ENCODE measurements around the gene ZNF485. TPM values are rescaled to one million over a fixed set of nuclear protein-coding genes. Genes with fewer than 3 reads are reported as not detected.
A peak's percentile ranks its signal among the peaks of the same experiment; 100 is the strongest.
"Not testable (repeated sequence)": the region's sequence is repeated elsewhere in the genome, so short reads cannot be mapped to it uniquely, and the experiment has no call there.

Gene ZNF485
- total RNA-seq, 1 donor from 2014 or later = 3.4 TPM

GRCh38 chr10:43576580-43576979, 29.7 kb upstream of the ZNF485 start:
- no peaks in the 10 kb centered on the region for H3K36me3 Mint-ChIP-seq (ENCODE audit: unreplicated experiment)
- H3K27me3 Mint-ChIP-seq (ENCODE audit: unreplicated experiment) = peaks cover 3% of the 10 kb centered on the region
- H3K27ac Mint-ChIP-seq (ENCODE audit: unreplicated experiment) = peak overlapping the region; percentile 25
- H3K4me3 Mint-ChIP-seq (ENCODE audit: unreplicated experiment) = no peak overlapping the region
- TF ChIP-seq CTCF (IDR thresholded peaks at IDR 0.05; ENCODE audit: partially characterized antibody, unreplicated experiment) = no peak
- DNase-seq = no peak
- peaks cover 1% of the 10 kb centered on the region for H3K9me3 Mint-ChIP-seq (ENCODE audit: unreplicated experiment)
- H3K4me1 Mint-ChIP-seq (ENCODE audit: low read depth, unreplicated experiment) = peaks cover 2% of the 10 kb centered on the region

DNA sequence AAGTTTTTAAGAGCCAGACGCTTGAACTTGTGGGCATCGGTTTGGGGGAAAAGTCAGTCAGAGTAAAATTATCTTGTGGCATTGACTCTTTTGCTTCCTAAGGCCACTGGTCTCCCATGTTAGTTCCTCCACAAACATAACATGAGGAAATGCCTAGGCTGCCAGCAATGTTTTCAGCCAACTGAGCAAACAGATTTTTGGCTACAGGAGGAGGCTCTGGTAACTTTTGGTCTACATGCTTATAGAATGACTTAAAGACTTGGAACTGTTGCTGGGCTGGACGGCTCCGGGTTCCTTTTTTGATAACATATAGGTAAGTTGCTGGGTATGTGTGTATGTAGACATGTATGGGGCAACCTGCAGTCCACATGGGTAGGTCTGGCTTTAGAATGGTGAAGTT, 22.2 kb upstream of the ZNF485 start:
- Mint-ChIP-seq H3K27me3 (ENCODE audit: unreplicated experiment) (no peaks in the 10 kb centered on the region), H3K9me3 (ENCODE audit: unreplicated experiment) (no peaks in the 10 kb centered on the region), H3K4me1 (ENCODE audit: low read depth, unreplicated experiment) (no peaks in the 10 kb centered on the region), H3K4me3 (ENCODE audit: unreplicated experiment) (no peak overlapping the region), H3K27ac (ENCODE audit: unreplicated experiment) (no peak overlapping the region), H3K36me3 (ENCODE audit: unreplicated experiment) (no peaks in the 10 kb centered on the region)
- no peak for DNase-seq
- no peak for TF ChIP-seq CTCF (IDR thresholded peaks at IDR 0.05; ENCODE audit: partially characterized antibody, unreplicated experiment)

- H3K27ac Mint-ChIP-seq (ENCODE audit: unreplicated experiment) = no peak overlapping the region
- no peaks in the 10 kb centered on the region for H3K9me3 Mint-ChIP-seq (ENCODE audit: unreplicated experiment)
- DNase-seq = no peak
- H3K27me3 Mint-ChIP-seq (ENCODE audit: unreplicated experiment) = no peaks in the 10 kb centered on the region
- H3K36me3 Mint-ChIP-seq (ENCODE audit: unreplicated experiment) = no peaks in the 10 kb centered on the region
- H3K4me1 Mint-ChIP-seq (ENCODE audit: low read depth, unreplicated experiment) = no peaks in the 10 kb centered on the region
- no peak overlapping the region for H3K4me3 Mint-ChIP-seq (ENCODE audit: unreplicated experiment)
- no peak for TF ChIP-seq CTCF (IDR thresholded peaks at IDR 0.05; ENCODE audit: partially characterized antibody, unreplicated experiment)
These were observed 21.2 kb upstream of the ZNF485 start for GRCh38 chr10:43585046-43585445.

GRCh38 chr10:43585981-43586729, 20.1 kb upstream of the ZNF485 start:
- H3K27me3 Mint-ChIP-seq (ENCODE audit: unreplicated experiment) = no peaks in the 10 kb centered on the region
- no peaks in the 10 kb centered on the region for H3K9me3 Mint-ChIP-seq (ENCODE audit: unreplicated experiment)
- TF ChIP-seq CTCF (IDR thresholded peaks at IDR 0.05; ENCODE audit: partially characterized antibody, unreplicated experiment) = no peak
- H3K27ac Mint-ChIP-seq (ENCODE audit: unreplicated experiment) = no peak overlapping the region
- no peak for DNase-seq
- H3K36me3 Mint-ChIP-seq (ENCODE audit: unreplicated experiment) = no peaks in the 10 kb centered on the region
- H3K4me1 Mint-ChIP-seq (ENCODE audit: low read depth, unreplicated experiment) = no peaks in the 10 kb centered on the region
- no peak overlapping the region for H3K4me3 Mint-ChIP-seq (ENCODE audit: unreplicated experiment)

GRCh38 chr10:43586730-43587115, 19.5 kb upstream of the ZNF485 start:
- not testable (repeated sequence) for DNase-seq; H3K4me1 Mint-ChIP-seq (ENCODE audit: low read depth, unreplicated experiment); H3K9me3 Mint-ChIP-seq (ENCODE audit: unreplicated experiment); H3K27ac Mint-ChIP-seq (ENCODE audit: unreplicated experiment); H3K27me3 Mint-ChIP-seq (ENCODE audit: unreplicated experiment); H3K4me3 Mint-ChIP-seq (ENCODE audit: unreplicated experiment); H3K36me3 Mint-ChIP-seq (ENCODE audit: unreplicated experiment)

Measured in glutamatergic neuron (in vitro differentiated cells).